Body of pancreas (tissue), 4 donors: Measurements from ENCODE around the gene PEMT. TPM values are rescaled to one million over a fixed set of nuclear protein-coding genes. Genes with fewer than 3 reads are reported as not detected.
"Not testable (repeated sequence)": the region's sequence is repeated elsewhere in the genome, so short reads cannot be mapped to it uniquely, and the experiment has no call there.

Experiments
- ATAC-seq: fragments of 150-250 bp; one replicate; pipeline ENCODE4 v1.9.1; 2016
- DNase-seq, 4 donors: peaks; one replicate each; pipeline ENCODE4 v3.0.0-alpha.2; 2019
- H3K27ac ChIP-seq, 4 donors: fragments of 200-600 bp; sonication (generic); 1 replicate in 3 of 4; 2 replicates in 1 of 4; pipeline versions ENCODE4 v1.5.1 to v1.6.1; 2016 to 2019; ENCODE audit warnings: mild to moderate bottlenecking in 1 of 4, mixed read lengths in 1 of 4, moderate library complexity in 1 of 4
- H3K27me3 ChIP-seq, 2 donors: fragments of 200-600 bp; sonication (generic); one replicate each; pipeline ENCODE4 v1.6.0; 2016; ENCODE audit warnings: mild to moderate bottlenecking in 1 of 2
- H3K36me3 ChIP-seq, 2 donors: fragments of 200-600 bp; sonication (generic); replicated peaks in 1 of 2; 2 replicates each; pipeline ENCODE4 v1.5.1; 2016; ENCODE audit warnings: low read depth in 2 of 2; ENCODE audit not compliant: insufficient read depth in 1 of 2
- H3K4me1 ChIP-seq: fragments of 200-600 bp; sonication (generic); one replicate; pipeline ENCODE4 v1.6.0; 2016
- H3K4me3 ChIP-seq, 2 donors: fragments of 200-600 bp; sonication (generic); 1 replicate in 1 of 2; 2 replicates in 1 of 2; pipeline ENCODE4 v1.5.1; 2016 to 2019
- H3K9me3 ChIP-seq, 3 donors: fragments of 200-600 bp; sonication (generic); 1 replicate in 2 of 3; 2 replicates in 1 of 3; pipeline ENCODE4 v1.5.1; 2016
- CTCF ChIP-seq, 7 experiments: fragments of 450-650 bp in 4 of 7; fragments of 200-600 bp in 3 of 7; sonication (generic) in 3 of 7; IDR thresholded peaks; one replicate each; pipeline ENCODE4 v1.5.1; 2016 to 2019; ENCODE audit warnings: antibody characterized with exemption in 7 of 7
- POLR2A ChIP-seq, 3 donors: fragments of 450-650 bp; IDR thresholded peaks; one replicate each; pipeline ENCODE4 v1.6.1; 2016; ENCODE audit warnings: antibody characterized with exemption in 3 of 3, mild to moderate bottlenecking in 2 of 3
- WGBS, 2 donors: methylation state at CpG; one replicate each; pipeline ENCODE4 v1.1.5; 2017; 5-methylcytosine and 5-hydroxymethylcytosine counted together
- intact Hi-C: fragments of 100-400 bp; cut with DNase I; formaldehyde crosslinking; loops from one replicate; pipeline ENCODE4 v1.15.1; 2023
- total RNA-seq, 2 donors: library from RNA; depleted of rRNA; stranded (reverse); fragments of >200 nt; gene quantifications; one replicate each; pipeline ENCODE4 v1.1.0, GENCODE V29; 2016

Gene PEMT
- total RNA-seq, 2 donors from 2014 or later, result 23.4 to 27.8 TPM

- Histone ChIP-seq H3K4me1 (no peaks in the 10 kb centered on the region), H3K27ac (no peak overlapping the region), H3K9me3 (no peaks in the 10 kb centered on the region), H3K27me3 (no peaks in the 10 kb centered on the region), H3K4me3 (no peak overlapping the region), H3K36me3 (no peaks in the 10 kb centered on the region)
- no peak for DNase-seq
- intact Hi-C loops, result no loop called here
- no peak for ATAC-seq
- 74 to 87% methylated on average over 5 of the region's 5 CpGs for WGBS, 2 donors
- TF ChIP-seq POLR2A (IDR thresholded peaks at IDR 0.05), result no peak
- TF ChIP-seq CTCF (IDR thresholded peaks at IDR 0.05), result no peak
These were observed 43.6 kb upstream of the PEMT start for GRCh38 chr17:17635126-17635525.

GRCh38 chr17:17633310-17633709 is 41.8 kb upstream of the PEMT start:
- 83 to 87% methylated on average over 6 of the region's 6 CpGs for WGBS, 2 donors
- TF ChIP-seq CTCF (IDR thresholded peaks at IDR 0.05), result no peak
- no peak for TF ChIP-seq POLR2A (IDR thresholded peaks at IDR 0.05)
- Histone ChIP-seq H3K9me3 (no peaks in the 10 kb centered on the region), H3K4me1 (no peaks in the 10 kb centered on the region), H3K27me3 (no peaks in the 10 kb centered on the region), H3K27ac (no peak overlapping the region), H3K36me3 (no peaks in the 10 kb centered on the region), H3K4me3 (no peak overlapping the region)
- DNase-seq (no peak), ATAC-seq (no peak)
- intact Hi-C loops, result no loop called here

- ATAC-seq, H3K4me3 ChIP-seq, intact Hi-C loops: not testable (repeated sequence)
These were observed 41.2 kb upstream of the PEMT start for GRCh38 chr17:17632690-17633089.

GRCh38 chr17:17628388-17629008 is 37.0 kb upstream of the PEMT start:
- 67 to 71% methylated on average over 17 of the region's 17 CpGs for WGBS, 2 donors
- H3K27ac ChIP-seq, result no peak overlapping the region
- H3K27me3 ChIP-seq, result no peaks in the 10 kb centered on the region
- intact Hi-C loops, result no loop called here
- H3K4me3 ChIP-seq, result no peak overlapping the region
- ATAC-seq (no peak), DNase-seq (no peak)
- peaks cover 7% of the 10 kb centered on the region for H3K4me1 ChIP-seq
- no peaks in the 10 kb centered on the region for H3K9me3 ChIP-seq
- TF ChIP-seq POLR2A (IDR thresholded peaks at IDR 0.05), result no peak
- TF ChIP-seq CTCF (IDR thresholded peaks at IDR 0.05), result no peak
- no peaks in the 10 kb centered on the region for H3K36me3 ChIP-seq

More at GRCh38 chr17:17632690-17633089, 41.2 kb upstream of the PEMT start:
- not testable (repeated sequence) for H3K4me1 ChIP-seq, H3K9me3 ChIP-seq, H3K27me3 ChIP-seq, DNase-seq, H3K27ac ChIP-seq, H3K36me3 ChIP-seq
- 77 to 79% methylated on average over 5 of the region's 5 CpGs for WGBS, 2 donors

- TF ChIP-seq CTCF (IDR thresholded peaks at IDR 0.05) (no peak), POLR2A (IDR thresholded peaks at IDR 0.05) (no peak)
- Histone ChIP-seq H3K9me3 (no peaks in the 10 kb centered on the region), H3K27me3 (no peaks in the 10 kb centered on the region), H3K4me1 (peaks cover 7% of the 10 kb centered on the region), H3K27ac (no peak overlapping the region), H3K36me3 (no peaks in the 10 kb centered on the region), H3K4me3 (no peak overlapping the region)
- DNase-seq (no peak), ATAC-seq (no peak)
- intact Hi-C loops, result no loop called here
- 85 to 90% methylated on average over 8 of the region's 8 CpGs for WGBS, 2 donors
These were observed 35.3 kb upstream of the PEMT start for GRCh38 chr17:17626840-17627239.
